Measurements from ENCODE around the gene AUTS2.

AUTS2 gene

DNA sequence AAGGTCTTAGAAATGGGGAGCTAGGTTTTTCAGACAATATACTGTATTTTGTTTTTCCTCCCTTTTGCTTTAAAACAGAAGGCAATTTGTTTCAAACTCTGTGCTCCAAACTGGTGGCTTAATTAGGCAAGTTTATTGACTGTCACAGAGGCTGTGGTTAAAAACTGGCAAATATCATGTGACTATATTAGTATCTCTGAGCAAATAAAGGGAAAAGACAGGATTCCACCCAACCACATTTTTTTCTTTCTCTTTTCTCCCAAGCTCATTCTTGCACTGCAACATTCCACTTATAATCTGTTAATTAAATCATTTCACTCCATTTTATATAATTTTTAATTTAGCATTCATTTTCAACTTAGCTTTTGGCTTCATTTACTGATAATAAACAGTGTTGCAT lies 615.8 kb downstream of the AUTS2 start:
- no peaks in the 10 kb centered on the region for H3K27me3 Mint-ChIP-seq (ENCODE audit: low read depth, poor library complexity)

DNA sequence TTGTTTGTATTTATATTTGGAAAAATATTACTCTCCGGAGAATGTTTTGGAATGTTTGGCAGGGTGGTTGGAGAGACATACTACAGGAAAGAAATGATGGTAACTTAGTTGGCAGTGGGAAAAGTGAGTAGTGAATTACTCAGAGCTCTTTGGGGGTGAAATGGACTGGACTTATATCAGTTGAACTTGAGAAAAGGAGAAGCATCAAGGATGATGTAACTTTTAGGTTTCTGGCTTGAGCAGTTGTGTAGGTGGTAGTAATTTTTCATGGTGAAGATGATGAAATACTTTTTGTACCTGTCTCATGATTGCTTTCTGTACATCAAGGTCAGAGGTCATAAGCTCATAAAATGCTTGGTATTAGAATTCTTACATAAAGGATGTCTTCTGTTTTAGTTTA lies 617.2 kb downstream of the AUTS2 start:
- Mint-ChIP-seq H3K4me3 (no peak overlapping the region), H3K4me1 (peaks cover 17% of the 10 kb centered on the region), H3K9me3 (no peaks in the 10 kb centered on the region), H3K27me3 (ENCODE audit: low read depth, poor library complexity) (no peaks in the 10 kb centered on the region), H3K36me3 (ENCODE audit: low read depth) (peaks cover 3% of the 10 kb centered on the region), H3K27ac (no peak overlapping the region)
- TF ChIP-seq, protein P1, sequence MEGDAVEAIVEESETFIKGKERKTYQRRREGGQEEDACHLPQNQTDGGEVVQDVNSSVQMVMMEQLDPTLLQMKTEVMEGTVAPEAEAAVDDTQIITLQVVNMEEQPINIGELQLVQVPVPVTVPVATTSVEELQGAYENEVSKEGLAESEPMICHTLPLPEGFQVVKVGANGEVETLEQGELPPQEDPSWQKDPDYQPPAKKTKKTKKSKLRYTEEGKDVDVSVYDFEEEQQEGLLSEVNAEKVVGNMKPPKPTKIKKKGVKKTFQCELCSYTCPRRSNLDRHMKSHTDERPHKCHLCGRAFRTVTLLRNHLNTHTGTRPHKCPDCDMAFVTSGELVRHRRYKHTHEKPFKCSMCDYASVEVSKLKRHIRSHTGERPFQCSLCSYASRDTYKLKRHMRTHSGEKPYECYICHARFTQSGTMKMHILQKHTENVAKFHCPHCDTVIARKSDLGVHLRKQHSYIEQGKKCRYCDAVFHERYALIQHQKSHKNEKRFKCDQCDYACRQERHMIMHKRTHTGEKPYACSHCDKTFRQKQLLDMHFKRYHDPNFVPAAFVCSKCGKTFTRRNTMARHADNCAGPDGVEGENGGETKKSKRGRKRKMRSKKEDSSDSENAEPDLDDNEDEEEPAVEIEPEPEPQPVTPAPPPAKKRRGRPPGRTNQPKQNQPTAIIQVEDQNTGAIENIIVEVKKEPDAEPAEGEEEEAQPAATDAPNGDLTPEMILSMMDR (IDR thresholded peaks at IDR 0.05) = no peak
- DNase-seq = no peak

More for the DNA sequence above, 615.8 kb downstream of the AUTS2 start:
- no peak overlapping the region for H3K27ac Mint-ChIP-seq
- TF ChIP-seq, protein P1 (IDR thresholded peaks at IDR 0.05) = no peak
- no peaks in the 10 kb centered on the region for H3K9me3 Mint-ChIP-seq
- no peak for DNase-seq
- peaks cover 18% of the 10 kb centered on the region for H3K4me1 Mint-ChIP-seq
- no peak overlapping the region for H3K4me3 Mint-ChIP-seq
- peaks cover 3% of the 10 kb centered on the region for H3K36me3 Mint-ChIP-seq (ENCODE audit: low read depth)

DNA sequence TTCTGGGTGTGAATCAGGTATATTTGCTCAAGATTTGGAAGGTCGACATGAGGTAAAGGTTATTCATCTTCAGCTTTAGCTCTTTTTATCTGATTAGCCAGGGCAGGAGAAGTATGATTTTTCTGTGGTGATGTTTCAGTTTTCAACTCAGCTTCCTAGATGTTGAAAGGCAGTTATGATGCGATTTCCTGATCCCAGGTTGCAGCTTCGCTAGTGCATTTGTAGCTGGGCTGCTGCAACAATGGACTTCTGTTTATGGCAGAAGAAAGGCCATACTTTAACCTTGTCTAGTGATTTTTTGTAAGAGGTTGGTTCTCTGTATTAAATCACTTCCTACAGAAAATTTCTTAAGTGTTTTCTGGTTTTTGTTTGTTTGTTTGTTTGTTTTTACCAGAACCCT lies 619.3 kb downstream of the AUTS2 start:
- Mint-ChIP-seq H3K9me3 (no peaks in the 10 kb centered on the region), H3K27me3 (ENCODE audit: low read depth, poor library complexity) (no peaks in the 10 kb centered on the region), H3K27ac (no peak overlapping the region), H3K4me3 (no peak overlapping the region), H3K4me1 (peaks cover 12% of the 10 kb centered on the region), H3K36me3 (ENCODE audit: low read depth) (peaks cover 2% of the 10 kb centered on the region)
- DNase-seq = no peak
- TF ChIP-seq, protein P1 (IDR thresholded peaks at IDR 0.05) = no peak

DNA sequence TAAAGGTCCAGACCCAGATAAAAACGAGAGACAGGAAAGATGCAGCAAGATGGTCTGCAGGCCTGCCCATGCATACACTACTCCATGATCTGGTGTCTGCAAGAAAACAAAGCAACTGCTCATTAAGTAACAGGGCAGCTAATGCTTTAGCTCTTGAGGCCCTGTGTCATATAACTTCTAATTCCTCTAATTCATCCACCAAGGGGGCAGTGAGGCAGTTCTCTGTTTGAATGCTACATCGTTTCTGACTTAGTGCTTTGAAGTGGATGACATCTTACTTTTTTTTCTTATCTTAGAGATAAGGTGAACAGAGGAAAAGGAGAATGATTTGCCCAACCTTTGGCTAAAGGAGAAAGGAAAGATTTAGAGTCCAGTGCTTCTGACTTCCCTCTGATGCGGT lies 619.7 kb downstream of the AUTS2 start:
- Mint-ChIP-seq H3K27ac (no peak overlapping the region), H3K4me3 (no peak overlapping the region), H3K4me1 (peaks cover 12% of the 10 kb centered on the region), H3K36me3 (ENCODE audit: low read depth) (no peaks in the 10 kb centered on the region), H3K27me3 (ENCODE audit: low read depth, poor library complexity) (no peaks in the 10 kb centered on the region), H3K9me3 (no peaks in the 10 kb centered on the region)
- no peak for DNase-seq
- TF ChIP-seq, protein P1 (IDR thresholded peaks at IDR 0.05) = no peak

DNA sequence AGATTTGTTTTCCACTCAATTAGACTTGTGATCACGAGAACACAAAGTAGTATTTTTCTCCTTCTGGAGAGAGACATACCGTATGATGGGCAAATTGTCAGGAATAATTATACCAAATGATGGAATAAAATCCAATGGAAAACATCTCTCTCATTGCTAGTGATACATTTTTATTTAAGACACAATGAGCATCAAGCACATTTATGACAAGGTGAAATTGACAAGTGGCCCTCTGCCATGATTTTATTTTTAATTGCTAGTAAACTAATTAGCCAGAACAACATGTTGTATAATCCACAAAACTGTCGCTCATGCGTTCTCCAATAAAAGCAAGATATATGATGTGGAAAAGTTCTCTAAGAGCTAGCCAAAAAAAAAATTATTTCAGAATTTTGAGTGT lies 620.8 kb downstream of the AUTS2 start:
- no peak for DNase-seq
- no peaks in the 10 kb centered on the region for H3K36me3 Mint-ChIP-seq (ENCODE audit: low read depth)
- H3K4me3 Mint-ChIP-seq = no peak overlapping the region
- TF ChIP-seq, protein P1 (IDR thresholded peaks at IDR 0.05) = no peak
- no peak overlapping the region for H3K27ac Mint-ChIP-seq
- no peaks in the 10 kb centered on the region for H3K9me3 Mint-ChIP-seq
- H3K4me1 Mint-ChIP-seq = peaks cover 12% of the 10 kb centered on the region
- H3K27me3 Mint-ChIP-seq (ENCODE audit: low read depth, poor library complexity) = no peaks in the 10 kb centered on the region

DNA sequence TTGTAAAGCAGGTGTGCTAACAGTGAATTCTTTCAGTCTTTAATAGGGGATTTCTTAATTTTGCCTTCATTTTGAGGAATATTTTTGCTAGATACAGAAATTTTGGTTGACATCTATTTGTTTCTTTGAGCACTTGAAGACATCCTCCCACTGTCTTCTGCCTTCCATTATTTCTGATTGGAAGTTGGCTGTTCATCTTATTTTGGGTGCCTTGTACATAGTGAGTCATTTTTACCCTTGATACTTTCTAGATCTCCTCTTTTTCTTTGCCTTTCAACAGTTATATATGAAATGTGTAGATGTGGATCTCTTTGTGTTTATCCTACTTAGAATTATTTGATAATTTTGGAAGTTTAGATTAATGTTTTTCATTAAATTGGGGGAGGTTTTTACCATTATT lies 631.0 kb downstream of the AUTS2 start:
- TF ChIP-seq, protein P1 (IDR thresholded peaks at IDR 0.05) = no peak
- Mint-ChIP-seq H3K27me3 (ENCODE audit: low read depth, poor library complexity) (peaks cover 3% of the 10 kb centered on the region), H3K36me3 (ENCODE audit: low read depth) (peaks cover 70% of the 10 kb centered on the region), H3K27ac (no peak overlapping the region), H3K4me3 (no peak overlapping the region), H3K4me1 (no peaks in the 10 kb centered on the region), H3K9me3 (peaks cover 61% of the 10 kb centered on the region)
- no peak for DNase-seq
